Endothelial cell of umbilical vein (primary cell): Measurements from ENCODE around the gene REEP5. TPM values are rescaled to one million over a fixed set of nuclear protein-coding genes. Genes with fewer than 3 reads are reported as not detected.

Experiments used
- BruUV-seq: library from RNA; stranded (reverse); fragments of 400-500 nt; replicated peaks from 2 replicates; lab custom pipeline; 2021; lab: Mats Ljungman, UMichigan
- CTCF ChIA-PET: fragments of 300-600, 350-600 bp; sonication (Branson Sonifier 250); formaldehyde crosslinking; loops from one replicate; lab custom pipeline; 2021; ENCODE audit warnings: antibody characterized with exemption, inconsistent platforms; lab: Charles Lee
- POLR2A ChIA-PET: fragments of 300-600, 350-600 bp; sonication (Branson Sonifier 250); formaldehyde crosslinking; loops from one replicate; lab custom pipeline; 2021; ENCODE audit warnings: antibody characterized with exemption, inconsistent platforms; lab: Charles Lee
- DNase-seq: peaks from one replicate; pipeline ENCODE4 v3.0.0-alpha.2; 2011; ENCODE audit warnings: low read depth, low spot score
- FAIRE-seq: peaks from 2 replicates; lab custom pipeline; 2011; peaks lifted over from hg19 to GRCh38; lab: Jason Lieb, UNC
- H2AFZ ChIP-seq: 2 replicates; pipeline ENCODE4 v1.6.0; 2012; ENCODE audit warnings: low read depth, low read length, control low read depth, inconsistent platforms
- H3K27ac ChIP-seq: 2 replicates; pipeline ENCODE4 v1.5.1; 2011; ENCODE audit warnings: low read depth, mild to moderate bottlenecking, control low read depth, low read length, moderate library complexity; ENCODE audit not compliant: insufficient read depth
- H3K27me3 ChIP-seq, 2 experiments: 2 replicates each; pipeline versions ENCODE4 v1.6.0 to v1.6.1; 2011; ENCODE audit warnings: low read length in 2 of 2, mixed read lengths in 1 of 2; ENCODE audit not compliant: control insufficient read depth in 2 of 2, insufficient read depth in 2 of 2
- H3K36me3 ChIP-seq, 2 experiments: 2 replicates in 1 of 2; 3 replicates in 1 of 2; pipeline ENCODE4 v1.5.1; 2011; ENCODE audit warnings: low read length in 2 of 2, mild to moderate bottlenecking in 1 of 2, moderate library complexity in 1 of 2; ENCODE audit not compliant: control insufficient read depth in 2 of 2, insufficient read depth in 2 of 2; ENCODE audit errors: extremely low read depth in 1 of 2
- H3K4me1 ChIP-seq: 3 replicates; pipeline ENCODE4 v1.5.1; 2011; ENCODE audit warnings: mild to moderate bottlenecking, low read length; ENCODE audit not compliant: control insufficient read depth, insufficient read depth; ENCODE audit errors: extremely low read depth
- H3K4me2 ChIP-seq: 2 replicates; pipeline ENCODE4 v1.6.1; 2011; ENCODE audit warnings: low read length, control low read depth, mixed read lengths; ENCODE audit not compliant: insufficient read depth
- H3K4me3 ChIP-seq, 3 experiments: fragments of 200-600 bp in 1 of 3; sonication (generic), shearing (Covaris generic) in 1 of 3; replicated peaks in 1 of 3; 2 replicates each; pipeline ENCODE4 v1.5.1; 2011 to 2016; ENCODE audit warnings: control low read depth in 3 of 3, low read length in 3 of 3, mild to moderate bottlenecking in 2 of 3, inconsistent platforms in 1 of 3, low read depth in 1 of 3, moderate library complexity in 1 of 3; ENCODE audit not compliant: insufficient read depth in 1 of 3
- H3K79me2 ChIP-seq: 2 replicates; pipeline ENCODE4 v1.6.0; 2012; ENCODE audit warnings: low read length, inconsistent platforms; ENCODE audit not compliant: control insufficient read depth, insufficient read depth
- H3K9ac ChIP-seq: replicated peaks from 2 replicates; pipeline ENCODE3; 2011; ENCODE audit warnings: low read length, control low read depth; ENCODE audit not compliant: insufficient read depth; ENCODE audit errors: extremely low read depth
- H3K9me1 ChIP-seq: replicated peaks from 3 replicates; pipeline ENCODE4 v1.6.0; 2011; ENCODE audit warnings: mild to moderate bottlenecking, low read length; ENCODE audit not compliant: control insufficient read depth, insufficient read depth; ENCODE audit errors: extremely low read depth
- H3K9me3 ChIP-seq: replicated peaks from 2 replicates; pipeline ENCODE4 v1.5.1; 2012; ENCODE audit warnings: low read length, inconsistent platforms; ENCODE audit not compliant: control insufficient read depth, insufficient read depth
- H4K20me1 ChIP-seq: replicated peaks from 2 replicates; pipeline ENCODE3; 2011; ENCODE audit warnings: mild to moderate bottlenecking, low read length; ENCODE audit not compliant: control insufficient read depth, insufficient read depth; ENCODE audit errors: extremely low read depth
- EZH2 ChIP-seq: IDR thresholded peaks from 2 replicates; pipeline ENCODE4 v1.6.1; 2012; ENCODE audit warnings: borderline replicate concordance, low read depth, mild to moderate bottlenecking, moderate library complexity, low read length, inconsistent platforms; ENCODE audit not compliant: severe bottlenecking
- FOS ChIP-seq: IDR thresholded peaks from 2 replicates; pipeline ENCODE4 v1.6.1; 2011; ENCODE audit warnings: mild to moderate bottlenecking, low read length, moderate library complexity, borderline replicate concordance; ENCODE audit not compliant: insufficient read depth
- GATA2 ChIP-seq: IDR thresholded peaks from 2 replicates; pipeline ENCODE4 v1.7.0; 2011; ENCODE audit warnings: low read depth, mild to moderate bottlenecking, moderate library complexity, mixed read lengths, low read length; ENCODE audit not compliant: insufficient read length, insufficient read depth
- JUN ChIP-seq: IDR thresholded peaks from 2 replicates; pipeline ENCODE4 v1.6.1; 2011; ENCODE audit warnings: borderline replicate concordance, low read depth; ENCODE audit not compliant: insufficient read length, insufficient read depth
- MAX ChIP-seq: IDR thresholded peaks from 2 replicates; pipeline ENCODE4 v1.6.1; 2011; ENCODE audit not compliant: insufficient read depth, insufficient read length
- MYC ChIP-seq: IDR thresholded peaks from one replicate; pipeline ENCODE4 v1.6.1; 2011; ENCODE audit warnings: mild to moderate bottlenecking, low read depth, low read length
- POLR2A ChIP-seq: IDR thresholded peaks from 2 replicates; pipeline ENCODE4 v1.6.1; 2012; ENCODE audit warnings: low read depth, mild to moderate bottlenecking, control low read depth, low read length
- POLR2AphosphoS5 ChIP-seq: IDR thresholded peaks from 2 replicates; pipeline ENCODE4 v1.6.1; 2012; ENCODE audit warnings: low read depth, mild to moderate bottlenecking, control low read depth, low read length, moderate library complexity; ENCODE audit not compliant: insufficient read depth
- dilution Hi-C: fragments of 300-500 bp; cut with MboI; formaldehyde crosslinking; loops from one replicate; pipeline ENCODE4 v1.15.0; 2019; ENCODE audit warnings: low sequenced_read_pairs; ENCODE audit not compliant: extremely low pct_ligation_motif_present
- intact Hi-C: fragments of 100-400 bp; cut with micrococcal nuclease; formaldehyde crosslinking; loops from one replicate; pipeline ENCODE4 v1.10.0; 2022
- polyA plus RNA-seq, 4 experiments: library from polyadenylated mRNA; depleted of rRNA in 3 of 4; stranded (reverse) in 3 of 4; unstranded in 1 of 4; fragments of >200 nt; gene quantifications; 2 replicates each; pipeline versions ENCODE4 v1.2.1 to v1.2.3, GENCODE V29; 2011 to 2012; ENCODE audit warnings: missing spikeins in 1 of 4
- total RNA-seq: library from RNA; stranded (reverse); gene quantifications from 2 replicates; pipeline ENCODE4 v1.2.3, GENCODE V29; 2021
- TF ChIP-seq, protein P1 (sequence below), 2 donors: IDR thresholded peaks; 1 replicate in 1 of 2; 2 replicates in 1 of 2; pipeline ENCODE4 v1.5.1; 2011; ENCODE audit warnings: low read length in 2 of 2, mild to moderate bottlenecking in 2 of 2, moderate library complexity in 2 of 2, control low read depth in 1 of 2, inconsistent platforms in 1 of 2, low read depth in 1 of 2; ENCODE audit not compliant: insufficient read depth in 1 of 2; ENCODE audit errors: extremely low read depth in 1 of 2

The REEP5 gene
- total and polyA plus RNA-seq, 2 donors (not counting 3 experiments of a cell fraction or from before 2014, with no cell fraction given) = 98.0 to 163 TPM

DNA sequence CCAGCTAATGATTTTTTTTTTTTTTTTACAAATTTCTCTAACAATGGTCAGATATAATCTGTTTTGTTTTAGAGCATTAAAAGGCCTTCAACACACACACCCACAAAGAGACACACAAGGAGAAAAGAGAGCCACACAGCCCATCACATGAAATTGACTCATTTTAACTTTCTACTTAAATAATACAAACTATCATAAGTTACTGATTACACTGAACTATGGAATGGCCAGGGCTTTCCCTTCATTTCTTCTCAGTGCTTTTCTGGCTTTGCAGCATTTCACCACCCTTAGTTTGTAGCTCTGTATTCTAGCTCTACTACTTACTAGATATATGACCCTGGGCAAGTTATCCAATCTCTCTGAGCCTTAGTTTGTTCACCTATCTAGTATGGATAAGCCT, 13.2 kb downstream of the REEP5 start:
- Histone ChIP-seq H3K9me1 (no peaks in the 10 kb centered on the region), H3K9ac (no peak overlapping the region), H3K27ac (no peak overlapping the region), H3K4me2 (no peak overlapping the region), H3K9me3 (no peaks in the 10 kb centered on the region), H4K20me1 (peaks cover 2% of the 10 kb centered on the region), H3K27me3 (no peaks in the 10 kb centered on the region), H2AFZ (no peak overlapping the region), H3K36me3 (peaks cover 10 to 11% of the 10 kb centered on the region in 2 experiments), H3K4me3 (no peak overlapping the region), H3K79me2 (peaks cover 55% of the 10 kb centered on the region), H3K4me1 (no peaks in the 10 kb centered on the region)
- no peak for TF ChIP-seq POLR2A
- no peak for TF ChIP-seq MYC
- TF ChIP-seq POLR2AphosphoS5 = no peak
- TF ChIP-seq, protein P1, sequence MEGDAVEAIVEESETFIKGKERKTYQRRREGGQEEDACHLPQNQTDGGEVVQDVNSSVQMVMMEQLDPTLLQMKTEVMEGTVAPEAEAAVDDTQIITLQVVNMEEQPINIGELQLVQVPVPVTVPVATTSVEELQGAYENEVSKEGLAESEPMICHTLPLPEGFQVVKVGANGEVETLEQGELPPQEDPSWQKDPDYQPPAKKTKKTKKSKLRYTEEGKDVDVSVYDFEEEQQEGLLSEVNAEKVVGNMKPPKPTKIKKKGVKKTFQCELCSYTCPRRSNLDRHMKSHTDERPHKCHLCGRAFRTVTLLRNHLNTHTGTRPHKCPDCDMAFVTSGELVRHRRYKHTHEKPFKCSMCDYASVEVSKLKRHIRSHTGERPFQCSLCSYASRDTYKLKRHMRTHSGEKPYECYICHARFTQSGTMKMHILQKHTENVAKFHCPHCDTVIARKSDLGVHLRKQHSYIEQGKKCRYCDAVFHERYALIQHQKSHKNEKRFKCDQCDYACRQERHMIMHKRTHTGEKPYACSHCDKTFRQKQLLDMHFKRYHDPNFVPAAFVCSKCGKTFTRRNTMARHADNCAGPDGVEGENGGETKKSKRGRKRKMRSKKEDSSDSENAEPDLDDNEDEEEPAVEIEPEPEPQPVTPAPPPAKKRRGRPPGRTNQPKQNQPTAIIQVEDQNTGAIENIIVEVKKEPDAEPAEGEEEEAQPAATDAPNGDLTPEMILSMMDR (IDR thresholded peaks at IDR 0.05; ENCODE audit: extremely low read depth in 1 of 2, insufficient read depth in 1 of 2, low read depth in 1 of 2, low read length in 2 of 2) = no peak
- no peak for TF ChIP-seq GATA2
- no peak for TF ChIP-seq EZH2
- TF ChIP-seq MAX = no peak
- no peak for TF ChIP-seq FOS
- no peak for TF ChIP-seq JUN
- intact Hi-C loops (no loop called here), dilution Hi-C loops (no loop called here)
- BruUV-seq = no TSS peak
- ChIA-PET POLR2A (interaction anchor here (0.6 kb wide), 1 partner anchor 13 kb away, joined by 3 read pairs; no protein-coding TSS in a partner anchor), CTCF (interaction anchor here (1.4 kb wide), 1 partner anchor 20 kb away, joined by 3 read pairs; no protein-coding TSS in a partner anchor)
- DNase-seq = no peak
- no peak for FAIRE-seq
